ENCODE data around the gene STIMATE. TPM values are rescaled to one million over a fixed set of nuclear protein-coding genes. Genes with fewer than 3 reads are reported as not detected.

The STIMATE gene
- total RNA-seq, 2 experiments from 2014 or later, result 18.1 to 19.0 TPM

GRCh38 chr3:52813810-52814209, 83.5 kb downstream of the STIMATE start:
- TF ChIP-seq, protein P1, sequence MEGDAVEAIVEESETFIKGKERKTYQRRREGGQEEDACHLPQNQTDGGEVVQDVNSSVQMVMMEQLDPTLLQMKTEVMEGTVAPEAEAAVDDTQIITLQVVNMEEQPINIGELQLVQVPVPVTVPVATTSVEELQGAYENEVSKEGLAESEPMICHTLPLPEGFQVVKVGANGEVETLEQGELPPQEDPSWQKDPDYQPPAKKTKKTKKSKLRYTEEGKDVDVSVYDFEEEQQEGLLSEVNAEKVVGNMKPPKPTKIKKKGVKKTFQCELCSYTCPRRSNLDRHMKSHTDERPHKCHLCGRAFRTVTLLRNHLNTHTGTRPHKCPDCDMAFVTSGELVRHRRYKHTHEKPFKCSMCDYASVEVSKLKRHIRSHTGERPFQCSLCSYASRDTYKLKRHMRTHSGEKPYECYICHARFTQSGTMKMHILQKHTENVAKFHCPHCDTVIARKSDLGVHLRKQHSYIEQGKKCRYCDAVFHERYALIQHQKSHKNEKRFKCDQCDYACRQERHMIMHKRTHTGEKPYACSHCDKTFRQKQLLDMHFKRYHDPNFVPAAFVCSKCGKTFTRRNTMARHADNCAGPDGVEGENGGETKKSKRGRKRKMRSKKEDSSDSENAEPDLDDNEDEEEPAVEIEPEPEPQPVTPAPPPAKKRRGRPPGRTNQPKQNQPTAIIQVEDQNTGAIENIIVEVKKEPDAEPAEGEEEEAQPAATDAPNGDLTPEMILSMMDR (conservative IDR thresholded peaks at IDR 0.05; ENCODE audit: low read length), result no peak
- no peak for TF ChIP-seq EZH2phosphoT487 (IDR thresholded peaks at IDR 0.05; ENCODE audit: borderline replicate concordance, low read depth, low read length)
- Histone ChIP-seq H3K9me2 (ENCODE audit: insufficient read depth, low read length) (no peaks in the 10 kb centered on the region), H2AFZ (ENCODE audit: low read length) (no peak overlapping the region), H3K9me3 (ENCODE audit: low read length) (no peaks in the 10 kb centered on the region), H3K4me1 (ENCODE audit: insufficient read depth, low read length, poor library complexity, severe bottlenecking) (no peaks in the 10 kb centered on the region), H3K4me3 (ENCODE audit: low read depth, low read length, poor library complexity, severe bottlenecking) (no peak overlapping the region), H3K36me3 (ENCODE audit: insufficient read depth, low read length) (no peaks in the 10 kb centered on the region), H4K20me1 (ENCODE audit: insufficient read depth, low read length) (no peaks in the 10 kb centered on the region), H3K79me2 (ENCODE audit: insufficient read depth, low read depth, low read length) (no peaks in the 10 kb centered on the region), H3K27ac (ENCODE audit: low read depth, low read length, poor library complexity, severe bottlenecking) (no peak overlapping the region), H3K4me2 (ENCODE audit: low read length) (no peak overlapping the region)
- intact Hi-C loops (cut with micrococcal nuclease; ENCODE audit: unreplicated experiment), result no loop called here
- CTCF ChIA-PET (ENCODE audit: unreplicated experiment), result no interaction called here
- BruUV-seq (replicated peaks), result no TSS peak
- POLR2A ChIA-PET, result no interaction called here
- DNase-seq (ENCODE audit: low spot score), result no peak

DNA sequence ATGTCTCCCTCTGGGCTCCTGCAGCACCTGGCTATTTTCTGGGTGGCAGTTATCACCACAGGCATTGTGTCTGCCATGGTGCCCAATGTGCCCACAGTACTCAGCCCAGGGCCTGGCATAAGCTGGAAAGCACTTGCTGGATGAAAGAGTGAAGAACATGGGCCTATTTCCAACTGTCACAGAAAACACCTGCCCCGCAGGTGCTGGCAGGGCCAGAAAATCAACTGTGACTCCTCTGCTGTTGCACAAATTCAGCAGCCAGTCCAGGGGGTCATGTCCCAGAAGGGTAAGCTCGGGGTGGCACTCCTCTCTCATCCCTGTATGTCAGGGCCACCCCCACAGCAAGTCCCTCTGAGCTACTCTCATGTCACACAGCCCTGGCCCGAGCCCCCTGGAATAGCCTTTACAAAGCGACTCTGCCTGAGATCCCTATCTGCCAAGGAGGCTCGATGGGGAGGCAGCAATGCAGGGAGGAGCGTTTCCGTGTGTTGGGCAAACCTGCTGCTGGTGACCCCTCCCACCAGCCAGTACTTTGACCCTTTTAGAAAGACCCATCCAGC, 85.8 kb downstream of the STIMATE start:
- intact Hi-C loops (cut with micrococcal nuclease; ENCODE audit: unreplicated experiment), result no loop called here
- BruUV-seq (replicated peaks), result no TSS peak
- no peak overlapping the region for H3K4me2 ChIP-seq (ENCODE audit: low read length)

GRCh38 chr3:52810923-52811322, 86.4 kb downstream of the STIMATE start:
- H3K36me3 ChIP-seq (ENCODE audit: insufficient read depth, low read length), result no peaks in the 10 kb centered on the region
- ChIA-PET POLR2A (no interaction called here), CTCF (ENCODE audit: unreplicated experiment) (no interaction called here)
- no peak overlapping the region for H2AFZ ChIP-seq (ENCODE audit: low read length)
- intact Hi-C loops (cut with micrococcal nuclease; ENCODE audit: unreplicated experiment), result no loop called here
- BruUV-seq (replicated peaks), result no TSS peak
- DNase-seq (ENCODE audit: low spot score), result no peak
- no peak for TF ChIP-seq EZH2phosphoT487 (IDR thresholded peaks at IDR 0.05; ENCODE audit: borderline replicate concordance, low read depth, low read length)
- TF ChIP-seq, protein P1 (conservative IDR thresholded peaks at IDR 0.05; ENCODE audit: low read length), result no peak
- no peak overlapping the region for H3K4me3 ChIP-seq (ENCODE audit: low read depth, low read length, poor library complexity, severe bottlenecking)
- no peak overlapping the region for H3K27ac ChIP-seq (ENCODE audit: low read depth, low read length, poor library complexity, severe bottlenecking)
- H3K79me2 ChIP-seq (ENCODE audit: insufficient read depth, low read depth, low read length), result no peaks in the 10 kb centered on the region
- no peaks in the 10 kb centered on the region for H3K9me3 ChIP-seq (ENCODE audit: low read length)
- no peak overlapping the region for H3K4me2 ChIP-seq (ENCODE audit: low read length)
- H3K9me2 ChIP-seq (ENCODE audit: insufficient read depth, low read length), result no peaks in the 10 kb centered on the region
- H4K20me1 ChIP-seq (ENCODE audit: insufficient read depth, low read length), result no peaks in the 10 kb centered on the region
- no peaks in the 10 kb centered on the region for H3K4me1 ChIP-seq (ENCODE audit: insufficient read depth, low read length, poor library complexity, severe bottlenecking)

More for the DNA sequence above, 85.8 kb downstream of the STIMATE start:
- Histone ChIP-seq H3K9me3 (ENCODE audit: low read length) (no peaks in the 10 kb centered on the region), H4K20me1 (ENCODE audit: insufficient read depth, low read length) (no peaks in the 10 kb centered on the region), H3K4me1 (ENCODE audit: insufficient read depth, low read length, poor library complexity, severe bottlenecking) (no peaks in the 10 kb centered on the region), H3K27ac (ENCODE audit: low read depth, low read length, poor library complexity, severe bottlenecking) (no peak overlapping the region), H3K79me2 (ENCODE audit: insufficient read depth, low read depth, low read length) (no peaks in the 10 kb centered on the region), H3K9me2 (ENCODE audit: insufficient read depth, low read length) (no peaks in the 10 kb centered on the region), H3K4me3 (ENCODE audit: low read depth, low read length, poor library complexity, severe bottlenecking) (no peak overlapping the region), H2AFZ (ENCODE audit: low read length) (no peak overlapping the region), H3K36me3 (ENCODE audit: insufficient read depth, low read length) (no peaks in the 10 kb centered on the region)
- no peak for DNase-seq (ENCODE audit: low spot score)
- TF ChIP-seq, protein P1 (conservative IDR thresholded peaks at IDR 0.05; ENCODE audit: low read length), result no peak
- no peak for TF ChIP-seq EZH2phosphoT487 (IDR thresholded peaks at IDR 0.05; ENCODE audit: borderline replicate concordance, low read depth, low read length)
- ChIA-PET CTCF (ENCODE audit: unreplicated experiment) (interaction anchor here (1.0 kb wide), 1 partner anchor 13 kb away, joined by 3 read pairs; no protein-coding TSS in a partner anchor), POLR2A (interaction anchor here (0.6 kb wide), 1 partner anchor 875 kb away, joined by 3 read pairs; no protein-coding TSS in a partner anchor)

Measured in OCI-LY7 (cell line).